H9 (cell line): Measurements from ENCODE around the gene PLA2G4E. TPM values are rescaled to one million over a fixed set of nuclear protein-coding genes. Genes with fewer than 3 reads are reported as not detected.
A peak's percentile ranks its signal among the peaks of the same experiment; 100 is the strongest.

Experiments
- DNase-seq: peaks from one replicate; pipeline ENCODE4 v3.0.0-alpha.2; 2017
- H2AFZ ChIP-seq: one replicate; pipeline ENCODE4 v1.6.1; 2013; ENCODE audit warnings: mild to moderate bottlenecking, low read length, control low read depth, moderate library complexity
- H2AK5ac ChIP-seq: 2 replicates; pipeline ENCODE4 v1.6.1; 2013; ENCODE audit warnings: low read length, control low read depth, mixed read lengths; ENCODE audit not compliant: insufficient read length
- H2BK120ac ChIP-seq: one replicate; pipeline ENCODE4 v1.6.1; 2013; ENCODE audit warnings: low read depth, mild to moderate bottlenecking, low read length, control low read depth, inconsistent platforms; ENCODE audit not compliant: poor library complexity, severe bottlenecking
- H2BK12ac ChIP-seq: 2 replicates; pipeline ENCODE4 v1.6.1; 2013; ENCODE audit warnings: low read length, control low read depth, mixed read lengths, low read depth; ENCODE audit not compliant: insufficient read length
- H2BK15ac ChIP-seq: 2 replicates; pipeline ENCODE4 v1.6.1; 2013; ENCODE audit warnings: low read depth, low read length, control low read depth
- H2BK20ac ChIP-seq: one replicate; pipeline ENCODE4 v1.6.1; 2013; ENCODE audit warnings: low read depth, mild to moderate bottlenecking, low read length, control low read depth, inconsistent platforms; ENCODE audit not compliant: poor library complexity, severe bottlenecking
- H2BK5ac ChIP-seq: 2 replicates; pipeline ENCODE4 v1.6.1; 2013; ENCODE audit warnings: low read length, control low read depth, mixed read lengths; ENCODE audit not compliant: insufficient read length
- H3K14ac ChIP-seq: 2 replicates; pipeline ENCODE4 v1.6.1; 2013; ENCODE audit warnings: low read length, control low read depth; ENCODE audit not compliant: insufficient read depth
- H3K18ac ChIP-seq: 2 replicates; pipeline ENCODE4 v1.6.1; 2013; ENCODE audit warnings: low read depth, mild to moderate bottlenecking, mixed read lengths, low read length, control low read depth; ENCODE audit not compliant: insufficient read length
- H3K23ac ChIP-seq: 2 replicates; pipeline ENCODE4 v1.6.1; 2013; ENCODE audit warnings: low read length, control low read depth, mixed read lengths, low read depth; ENCODE audit not compliant: insufficient read length
- H3K23me2 ChIP-seq: 2 replicates; pipeline ENCODE4 v1.6.1; 2013; ENCODE audit warnings: low read depth, mild to moderate bottlenecking, mixed read lengths, low read length, control low read depth; ENCODE audit not compliant: insufficient read length, poor library complexity, severe bottlenecking
- H3K27ac ChIP-seq: 2 replicates; pipeline ENCODE4 v1.5.1; 2013; ENCODE audit warnings: low read length, control low read depth, mixed read lengths, low read depth; ENCODE audit not compliant: insufficient read length
- H3K27me3 ChIP-seq: 2 replicates; pipeline ENCODE4 v1.6.1; 2013; ENCODE audit warnings: low read length, control low read depth, inconsistent platforms; ENCODE audit not compliant: insufficient read depth
- H3K4ac ChIP-seq: 2 replicates; pipeline ENCODE4 v1.6.1; 2013; ENCODE audit warnings: low read depth, mild to moderate bottlenecking, control low read depth, inconsistent platforms, low read length, moderate library complexity
- H3K4me1 ChIP-seq: 2 replicates; pipeline ENCODE4 v1.6.1; 2013; ENCODE audit warnings: low read length, control low read depth, inconsistent platforms; ENCODE audit not compliant: insufficient read depth
- H3K4me2 ChIP-seq: 2 replicates; pipeline ENCODE4 v1.6.1; 2013; ENCODE audit warnings: low read length, control low read depth, mixed read lengths; ENCODE audit not compliant: insufficient read length, insufficient read depth
- H3K56ac ChIP-seq: 2 replicates; pipeline ENCODE4 v1.6.1; 2013; ENCODE audit warnings: low read depth, mild to moderate bottlenecking, mixed read lengths, low read length, control low read depth; ENCODE audit not compliant: insufficient read length
- H3K79me1 ChIP-seq: 2 replicates; pipeline ENCODE4 v1.6.1; 2013; ENCODE audit warnings: low read depth, mild to moderate bottlenecking, moderate library complexity, low read length, control low read depth, inconsistent platforms; ENCODE audit not compliant: insufficient read depth, poor library complexity, severe bottlenecking
- H3K79me2 ChIP-seq: 2 replicates; pipeline ENCODE4 v1.6.1; 2013; ENCODE audit warnings: low read length, control low read depth, inconsistent platforms; ENCODE audit not compliant: insufficient read depth
- H3K9ac ChIP-seq: 2 replicates; pipeline ENCODE4 v1.6.1; 2013; ENCODE audit warnings: low read length, control low read depth, mixed read lengths; ENCODE audit not compliant: insufficient read length; ENCODE audit errors: extremely low read depth
- H3K9me3 ChIP-seq: one replicate; pipeline ENCODE4 v1.6.1; 2013; ENCODE audit warnings: low read depth, low read length, inconsistent platforms; ENCODE audit not compliant: control insufficient read depth
- H3T11ph ChIP-seq: one replicate; pipeline ENCODE4 v1.6.1; 2013; ENCODE audit warnings: mild to moderate bottlenecking, low read length, control low read depth, inconsistent platforms
- H4K20me1 ChIP-seq: one replicate; pipeline ENCODE4 v1.6.1; 2013; ENCODE audit not compliant: control insufficient read depth, insufficient read length, insufficient read depth
- H4K5ac ChIP-seq: 2 replicates; pipeline ENCODE4 v1.6.1; 2013; ENCODE audit warnings: low read depth, mild to moderate bottlenecking, mixed read lengths, low read length, control low read depth; ENCODE audit not compliant: insufficient read length
- H4K8ac ChIP-seq: replicated peaks from 2 replicates; pipeline ENCODE4 v1.6.1; 2013; ENCODE audit warnings: low read length, control low read depth, mixed read lengths, low read depth; ENCODE audit not compliant: insufficient read length
- H4K91ac ChIP-seq: 2 replicates; pipeline ENCODE4 v1.6.1; 2013; ENCODE audit warnings: low read depth, mild to moderate bottlenecking, moderate library complexity, mixed read lengths, low read length, control low read depth; ENCODE audit not compliant: insufficient read length
- H3K27ac Mint-ChIP-seq, 3 experiments: 2 replicates in 2 of 3; 3 replicates in 1 of 3; pipeline ENCODE4 v1.8.0; 2020 to 2021; ENCODE audit warnings: mixed read lengths in 3 of 3, mild to moderate bottlenecking in 1 of 3, moderate library complexity in 1 of 3
- H3K27me3 Mint-ChIP-seq: 2 replicates; pipeline ENCODE4 v1.8.0; 2021; ENCODE audit warnings: low read depth, mild to moderate bottlenecking, moderate library complexity, mixed read lengths
- H3K36me3 Mint-ChIP-seq, 3 experiments: 2 replicates in 2 of 3; 3 replicates in 1 of 3; pipeline ENCODE4 v1.8.0; 2020 to 2021; ENCODE audit warnings: low read depth in 3 of 3, mixed read lengths in 3 of 3; ENCODE audit not compliant: insufficient read depth in 1 of 3
- H3K4me1 Mint-ChIP-seq, 2 experiments: 2 replicates each; pipeline ENCODE4 v1.8.0; 2020; ENCODE audit warnings: mixed read lengths in 2 of 2
- H3K4me3 Mint-ChIP-seq, 2 experiments: 2 replicates in 1 of 2; 3 replicates in 1 of 2; pipeline ENCODE4 v1.8.0; 2020 to 2021; ENCODE audit warnings: mild to moderate bottlenecking in 2 of 2, mixed read lengths in 2 of 2, moderate library complexity in 1 of 2
- H3K9me3 Mint-ChIP-seq, 2 experiments: 2 replicates in 1 of 2; 3 replicates in 1 of 2; pipeline ENCODE4 v1.8.0; 2020; ENCODE audit warnings: mild to moderate bottlenecking in 2 of 2, mixed read lengths in 2 of 2, moderate library complexity in 1 of 2
- WGBS: extraction: QIAGEN DNeasy Blood & Tissue Kit; methylation state at CpG from one replicate; pipeline ENCODE4 v1.1.7; 2013; ENCODE audit warnings: missing lambda C conversion rate, low lambda C conversion rate, mixed read lengths; ENCODE audit not compliant: insufficient read length; ENCODE audit errors: extremely low coverage; 5-methylcytosine and 5-hydroxymethylcytosine counted together
- total RNA-seq: library from RNA; stranded (reverse); gene quantifications from 2 replicates; pipeline ENCODE4 v1.2.1, GENCODE V29; 2021
- TF ChIP-seq, protein P1 (sequence below): fragments of 200-600 bp; sonication (generic); conservative IDR thresholded peaks from 3 replicates; pipeline ENCODE4 v1.8.0; 2021; ENCODE audit warnings: antibody characterized with exemption, mild to moderate bottlenecking

PLA2G4E gene
- total RNA-seq, 1 experiment from 2014 or later, result not detected

DNA sequence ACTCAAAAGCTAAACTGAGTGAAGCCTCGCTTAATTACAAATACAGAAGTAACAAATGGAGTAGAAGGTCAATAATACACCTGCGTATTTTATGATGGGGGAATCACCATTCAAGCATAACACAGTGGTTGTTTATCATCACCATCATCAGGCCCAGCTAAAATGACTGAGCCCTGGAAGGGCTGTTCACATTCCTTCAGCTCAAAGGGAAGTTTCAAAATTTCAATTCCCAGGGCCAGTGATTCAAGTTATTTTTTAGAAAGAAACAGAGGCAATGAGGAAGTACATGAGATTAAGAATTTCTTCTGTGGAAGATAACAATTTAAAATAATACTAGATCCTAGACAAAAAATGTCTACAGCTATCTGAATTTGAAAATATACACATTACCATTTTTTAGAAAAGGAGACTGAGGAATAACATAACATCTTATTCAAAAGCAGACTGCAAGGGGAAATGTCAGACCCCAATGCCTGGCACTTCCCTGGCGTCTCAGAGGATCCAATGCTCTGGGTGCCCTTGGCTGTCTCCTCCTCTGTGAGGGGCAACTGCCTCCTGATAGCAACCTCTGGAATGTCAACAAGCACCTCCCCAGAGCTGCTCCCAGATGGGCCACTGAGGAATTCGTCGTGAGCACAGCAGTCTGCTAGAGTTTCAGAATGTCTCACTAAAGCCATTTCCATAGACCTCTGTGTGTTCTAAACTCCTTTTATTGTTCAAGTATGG lies 71.3 kb downstream of the PLA2G4E start:
- no peak overlapping the region for H3K27ac ChIP-seq
- Mint-ChIP-seq H3K27ac (peak overlapping the region in 1 of 3 experiments; percentile 23; a peak in 1 of 7 replicates), H3K36me3 (peaks cover 10 to 35% (median 23%) of the 10 kb centered on the region in 3 experiments; a peak in 6 of 7 replicates), H3K4me3 (no peak overlapping the region), H3K9me3 (no peaks in the 10 kb centered on the region), H3K27me3 (no peaks in the 10 kb centered on the region), H3K4me1 (peaks cover 11 to 21% of the 10 kb centered on the region in 2 experiments; a peak in 3 of 4 replicates)
- no peaks in the 10 kb centered on the region for H3K4me1 ChIP-seq
- no peak overlapping the region for H2AFZ ChIP-seq
- H3K18ac ChIP-seq, result no peak overlapping the region
- H3K4ac ChIP-seq, result no peak overlapping the region
- H4K91ac ChIP-seq, result no peak overlapping the region
- H2AK5ac ChIP-seq, result no peak overlapping the region
- no peak overlapping the region for H3K9ac ChIP-seq
- H3K79me2 ChIP-seq, result no peaks in the 10 kb centered on the region
- H4K20me1 ChIP-seq, result no peaks in the 10 kb centered on the region
- H3K23ac ChIP-seq, result no peak overlapping the region
- DNase-seq, result no peak
- no peaks in the 10 kb centered on the region for H3K23me2 ChIP-seq
- H3K4me2 ChIP-seq, result no peak overlapping the region
- H4K5ac ChIP-seq, result no peak overlapping the region
- H4K8ac ChIP-seq, result no peak overlapping the region
- TF ChIP-seq, protein P1, sequence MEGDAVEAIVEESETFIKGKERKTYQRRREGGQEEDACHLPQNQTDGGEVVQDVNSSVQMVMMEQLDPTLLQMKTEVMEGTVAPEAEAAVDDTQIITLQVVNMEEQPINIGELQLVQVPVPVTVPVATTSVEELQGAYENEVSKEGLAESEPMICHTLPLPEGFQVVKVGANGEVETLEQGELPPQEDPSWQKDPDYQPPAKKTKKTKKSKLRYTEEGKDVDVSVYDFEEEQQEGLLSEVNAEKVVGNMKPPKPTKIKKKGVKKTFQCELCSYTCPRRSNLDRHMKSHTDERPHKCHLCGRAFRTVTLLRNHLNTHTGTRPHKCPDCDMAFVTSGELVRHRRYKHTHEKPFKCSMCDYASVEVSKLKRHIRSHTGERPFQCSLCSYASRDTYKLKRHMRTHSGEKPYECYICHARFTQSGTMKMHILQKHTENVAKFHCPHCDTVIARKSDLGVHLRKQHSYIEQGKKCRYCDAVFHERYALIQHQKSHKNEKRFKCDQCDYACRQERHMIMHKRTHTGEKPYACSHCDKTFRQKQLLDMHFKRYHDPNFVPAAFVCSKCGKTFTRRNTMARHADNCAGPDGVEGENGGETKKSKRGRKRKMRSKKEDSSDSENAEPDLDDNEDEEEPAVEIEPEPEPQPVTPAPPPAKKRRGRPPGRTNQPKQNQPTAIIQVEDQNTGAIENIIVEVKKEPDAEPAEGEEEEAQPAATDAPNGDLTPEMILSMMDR, result no peak
- no peak overlapping the region for H2BK5ac ChIP-seq
- no peaks in the 10 kb centered on the region for H3K9me3 ChIP-seq
- no peak overlapping the region for H3K56ac ChIP-seq
- peaks cover 2% of the 10 kb centered on the region for H3K79me1 ChIP-seq
- no peak overlapping the region for H3K14ac ChIP-seq
- H3K27me3 ChIP-seq, result no peaks in the 10 kb centered on the region
- no CpG with 5 or more reads among the region's 5 CpGs for WGBS
- no peak overlapping the region for H2BK15ac ChIP-seq
- no peak overlapping the region for H2BK120ac ChIP-seq
- no peak overlapping the region for H3T11ph ChIP-seq
- H2BK12ac ChIP-seq, result no peak overlapping the region
- H2BK20ac ChIP-seq, result no peak overlapping the region
